Dendritic cell treated with granulocyte-macrophage colony-stimulating factor and Interleukin-4, amounts not matched to agents 40 ng/mL and 50 ng/mL, for 4 days (primary cell): ENCODE data around the gene SLC35D3.
"Not testable (repeated sequence)": the region's sequence is repeated elsewhere in the genome, so short reads cannot be mapped to it uniquely, and the experiment has no call there.

Source experiments
- H3K27ac Mint-ChIP-seq: one replicate; pipeline ENCODE4 v1.8.0; 2022; ENCODE audit warnings: mild to moderate bottlenecking, mixed read lengths
- H3K27me3 Mint-ChIP-seq: one replicate; pipeline ENCODE4 v1.8.0; 2022; ENCODE audit warnings: mild to moderate bottlenecking, mixed read lengths
- H3K36me3 Mint-ChIP-seq: one replicate; pipeline ENCODE4 v1.8.0; 2022; ENCODE audit warnings: low read depth, mixed read lengths
- H3K4me1 Mint-ChIP-seq: one replicate; pipeline ENCODE4 v1.8.0; 2022; ENCODE audit warnings: low read depth, mixed read lengths
- H3K4me3 Mint-ChIP-seq: one replicate; pipeline ENCODE4 v1.8.0; 2022; ENCODE audit warnings: mild to moderate bottlenecking, moderate library complexity, mixed read lengths
- H3K9me3 Mint-ChIP-seq: one replicate; pipeline ENCODE4 v1.8.0; 2022; ENCODE audit warnings: mixed read lengths
- intact Hi-C: fragments of 100-400 bp; cut with micrococcal nuclease; formaldehyde crosslinking; loops from one replicate; pipeline ENCODE4 v1.15.0; 2022

SLC35D3 gene

DNA sequence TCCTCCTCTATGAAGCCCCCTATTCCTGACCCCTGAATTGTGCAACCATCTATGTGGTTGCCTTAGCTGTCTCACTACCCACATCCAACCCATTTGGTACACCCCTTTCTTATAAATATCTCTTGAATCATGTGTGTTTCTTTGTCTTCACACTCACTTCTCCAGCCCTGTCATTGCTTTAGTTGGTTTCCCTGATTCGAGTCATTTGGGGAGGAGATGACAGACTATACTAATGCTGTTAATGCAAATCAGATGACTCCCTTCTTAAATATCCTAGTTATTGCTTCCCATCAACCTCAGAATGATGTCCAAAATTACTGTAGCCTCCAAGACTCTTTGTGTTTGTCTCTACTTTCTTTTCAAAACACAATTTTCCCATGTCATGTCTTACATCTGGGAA lies 23.0 kb downstream of the SLC35D3 start:
- Mint-ChIP-seq H3K9me3 (peaks cover 10% of the 10 kb centered on the region), H3K27ac (no peak overlapping the region), H3K4me3 (no peak overlapping the region), H3K4me1 (no peaks in the 10 kb centered on the region), H3K27me3 (peaks cover 2% of the 10 kb centered on the region), H3K36me3 (no peaks in the 10 kb centered on the region)
- intact Hi-C loops, result no loop called here

DNA sequence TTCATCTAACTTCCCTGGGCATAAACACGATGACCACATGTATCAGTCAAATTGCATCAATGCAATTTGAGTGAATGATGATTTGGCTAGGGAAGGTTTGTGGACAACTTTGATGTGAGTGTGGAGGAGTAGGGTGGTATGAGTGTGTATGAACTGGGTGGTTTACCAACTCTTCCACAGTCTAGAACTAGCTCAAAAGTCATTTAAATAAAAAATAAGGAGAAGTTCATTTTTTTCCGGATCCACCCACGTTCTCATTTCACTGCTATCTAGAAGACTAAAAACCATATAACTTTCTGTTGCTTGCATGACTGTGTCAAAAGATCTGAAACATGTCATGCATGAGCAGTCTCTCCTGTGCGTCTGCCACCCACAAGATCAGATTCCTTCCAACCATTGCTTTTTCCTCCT lies 23.6 kb downstream of the SLC35D3 start:
- Mint-ChIP-seq H3K4me3 (no peak overlapping the region), H3K36me3 (no peaks in the 10 kb centered on the region), H3K27me3 (peaks cover 2% of the 10 kb centered on the region), H3K27ac (no peak overlapping the region), H3K9me3 (peaks cover 10% of the 10 kb centered on the region), H3K4me1 (no peaks in the 10 kb centered on the region)
- intact Hi-C loops, result no loop called here

DNA sequence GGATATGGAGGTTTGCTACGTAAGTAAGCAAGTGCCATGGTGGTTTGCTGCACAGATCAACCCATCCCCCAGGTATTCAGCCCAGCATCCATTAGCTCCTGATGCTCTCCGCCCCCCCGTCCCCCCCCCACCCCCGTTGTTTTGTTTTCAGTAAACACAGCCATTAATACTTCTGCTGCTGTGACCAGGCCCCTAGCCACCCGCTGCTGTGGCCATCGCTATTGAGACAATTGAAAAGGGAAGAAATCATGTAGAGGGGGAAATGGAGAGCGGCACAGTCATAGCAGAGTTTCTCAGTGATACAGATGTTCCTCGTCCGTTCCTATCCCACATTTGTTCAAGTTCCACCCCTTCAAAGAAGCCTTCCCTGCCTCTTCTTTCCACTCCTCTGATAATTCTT lies 24.9 kb downstream of the SLC35D3 start:
- Mint-ChIP-seq H3K4me1 (no peaks in the 10 kb centered on the region), H3K9me3 (no peaks in the 10 kb centered on the region), H3K27ac (no peak overlapping the region), H3K36me3 (no peaks in the 10 kb centered on the region), H3K4me3 (no peak overlapping the region), H3K27me3 (no peaks in the 10 kb centered on the region)
- intact Hi-C loops, result no loop called here

DNA sequence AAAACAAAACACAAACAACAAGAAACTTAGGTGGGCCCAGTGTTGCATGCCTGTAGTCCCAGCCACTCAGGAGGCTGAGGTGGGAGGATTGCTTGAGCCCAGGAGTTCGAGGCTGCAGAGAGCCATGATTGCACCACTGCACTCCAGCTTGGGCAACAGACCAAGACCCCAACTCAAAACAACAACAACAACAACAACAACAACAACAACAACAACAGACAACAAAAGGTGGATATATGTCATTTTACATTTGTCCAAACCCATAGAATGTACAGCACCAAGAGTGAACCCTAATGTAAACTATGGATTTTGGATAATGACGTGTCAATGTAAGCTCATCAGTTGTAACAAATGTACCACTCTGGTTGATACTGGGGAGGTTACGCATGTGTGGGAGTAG lies 27.9 kb downstream of the SLC35D3 start:
- H3K9me3 Mint-ChIP-seq, H3K27me3 Mint-ChIP-seq, H3K36me3 Mint-ChIP-seq, H3K4me1 Mint-ChIP-seq, H3K4me3 Mint-ChIP-seq, intact Hi-C loops, H3K27ac Mint-ChIP-seq: not testable (repeated sequence)

DNA sequence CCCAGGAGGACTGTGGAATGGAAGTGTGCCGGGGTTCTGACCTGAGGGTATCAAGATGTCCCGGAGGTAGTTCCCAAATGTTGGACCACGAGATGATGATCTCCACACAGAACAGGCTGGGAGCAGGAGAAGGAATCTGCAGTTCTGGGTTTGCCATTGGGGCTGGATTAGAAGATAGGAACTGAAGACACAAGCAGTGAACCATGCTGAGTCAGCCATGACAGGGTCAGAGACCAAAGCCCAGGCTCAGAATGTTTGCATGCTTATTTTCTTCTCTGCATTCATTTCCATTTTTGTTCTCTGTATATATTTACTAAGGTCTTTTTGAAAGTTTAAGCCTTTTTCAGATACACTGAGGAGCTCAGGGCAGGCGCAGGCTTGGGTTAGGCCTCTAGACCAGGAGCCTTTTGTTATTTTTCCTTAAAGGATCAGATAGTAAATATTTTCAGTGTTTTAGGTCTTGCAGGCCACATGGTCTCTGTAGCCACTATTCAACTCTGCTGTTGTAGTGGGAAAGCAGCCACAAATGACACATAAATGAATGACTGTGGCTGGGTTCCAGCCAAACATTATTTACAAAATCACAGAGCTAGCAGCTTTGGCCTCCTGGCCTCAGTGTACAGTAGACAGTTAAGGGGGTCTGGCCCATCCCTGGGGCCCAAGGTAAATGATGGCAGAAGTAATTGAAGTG lies 28.5 kb downstream of the SLC35D3 start:
- Mint-ChIP-seq H3K27me3 (peaks cover 9% of the 10 kb centered on the region), H3K27ac (no peak overlapping the region), H3K4me1 (no peaks in the 10 kb centered on the region), H3K36me3 (no peaks in the 10 kb centered on the region), H3K9me3 (no peaks in the 10 kb centered on the region), H3K4me3 (no peak overlapping the region)
- intact Hi-C loops, result no loop called here

DNA sequence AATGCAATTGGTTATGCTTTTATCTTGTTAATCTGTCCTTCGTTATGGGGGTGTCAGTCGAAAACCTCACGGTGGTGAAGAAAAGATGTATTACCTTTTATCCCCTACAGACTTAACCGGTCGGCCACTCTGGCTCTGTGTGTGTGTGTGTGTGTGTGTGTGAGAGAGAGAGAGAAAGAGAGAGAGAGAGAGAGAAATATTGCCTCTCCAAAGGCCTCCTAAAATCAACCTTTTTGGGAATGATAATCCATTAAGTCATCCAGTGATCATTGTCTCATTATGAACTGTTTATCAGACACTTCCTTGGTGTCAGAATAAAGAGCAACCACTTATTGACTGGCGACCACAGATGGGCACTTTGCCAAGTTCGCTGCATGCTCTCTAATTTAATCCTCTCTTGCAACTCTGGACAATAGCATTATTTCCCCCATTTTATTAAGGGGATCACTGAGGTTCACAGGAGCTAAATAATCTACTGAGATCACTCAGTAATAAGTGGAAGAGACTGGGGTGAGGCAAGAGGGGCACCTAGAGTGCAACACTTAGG lies 30.7 kb downstream of the SLC35D3 start:
- Mint-ChIP-seq H3K4me1 (no peaks in the 10 kb centered on the region), H3K9me3 (no peaks in the 10 kb centered on the region), H3K27me3 (peaks cover 18% of the 10 kb centered on the region), H3K36me3 (no peaks in the 10 kb centered on the region), H3K27ac (no peak overlapping the region), H3K4me3 (no peak overlapping the region)
- intact Hi-C loops, result no loop called here

DNA sequence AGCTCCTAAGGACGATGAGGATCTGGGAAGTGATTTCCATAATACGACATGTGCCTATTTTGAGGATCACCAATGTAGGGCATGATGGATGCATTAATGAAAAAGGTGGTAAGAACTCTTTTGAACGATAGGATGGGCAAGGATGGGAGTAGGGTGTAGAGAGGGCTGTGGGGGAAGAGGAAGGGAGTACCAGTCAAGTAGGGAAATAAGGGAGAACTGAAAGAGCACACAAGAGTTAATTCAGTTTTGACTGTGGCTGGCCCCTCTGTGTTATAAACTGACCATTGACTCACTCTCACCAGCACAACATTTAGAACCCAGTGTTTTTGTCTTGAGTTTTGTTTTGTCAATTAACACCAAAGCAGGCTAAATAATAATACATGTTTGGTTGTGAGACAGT lies 33.0 kb downstream of the SLC35D3 start:
- Mint-ChIP-seq H3K4me1 (no peaks in the 10 kb centered on the region), H3K27ac (no peak overlapping the region), H3K9me3 (no peaks in the 10 kb centered on the region), H3K36me3 (no peaks in the 10 kb centered on the region), H3K4me3 (no peak overlapping the region), H3K27me3 (peaks cover 29% of the 10 kb centered on the region)
- intact Hi-C loops, result no loop called here

DNA sequence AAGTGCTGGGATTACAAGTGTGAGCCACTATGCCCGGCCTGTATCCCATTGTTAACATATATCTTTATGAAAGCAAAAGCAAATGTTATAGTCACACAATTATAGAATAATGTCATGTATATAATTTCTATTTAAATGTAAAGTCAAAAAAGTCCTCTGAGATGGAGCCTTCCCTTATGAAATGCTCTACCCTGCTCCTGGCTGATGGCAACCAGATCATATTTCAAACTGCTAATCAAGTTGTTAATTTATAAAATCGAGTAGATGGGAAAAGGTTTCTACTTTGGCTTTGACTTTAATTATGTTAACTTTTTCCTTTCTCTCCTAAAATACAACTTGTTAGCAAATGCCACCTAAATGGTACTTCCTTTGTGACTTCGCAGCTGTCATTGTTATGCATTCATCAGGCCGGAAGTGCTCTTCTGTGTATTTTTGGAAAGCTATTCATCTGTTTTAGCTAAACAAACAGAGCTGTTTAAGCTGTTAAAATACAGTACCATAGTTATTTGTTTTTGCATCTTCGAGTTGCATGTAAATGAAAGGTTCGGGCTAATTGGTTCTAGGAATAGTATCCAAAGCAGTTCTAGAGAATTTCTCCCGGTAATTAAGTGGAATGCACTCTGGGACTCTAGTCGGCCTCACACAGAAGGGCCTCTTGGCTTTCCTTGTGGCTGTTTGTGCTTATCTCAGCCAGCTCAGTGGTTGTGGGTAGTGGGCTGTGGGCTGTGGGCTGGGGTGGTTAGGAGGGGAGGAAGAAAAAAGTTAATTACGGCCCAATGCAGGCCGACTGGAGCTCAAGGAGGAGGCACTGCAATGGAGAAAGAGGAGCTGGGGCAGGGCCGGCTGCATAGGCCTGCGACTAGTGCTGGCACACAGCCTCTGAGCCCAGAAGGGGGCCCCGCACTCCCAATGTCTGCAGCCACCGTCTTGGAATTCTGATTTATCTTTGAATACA lies 34.8 kb downstream of the SLC35D3 start:
- H3K27me3 Mint-ChIP-seq, result peaks cover 29% of the 10 kb centered on the region
- H3K27ac Mint-ChIP-seq, result no peak overlapping the region
- H3K4me1 Mint-ChIP-seq, result no peaks in the 10 kb centered on the region
- H3K36me3 Mint-ChIP-seq, result no peaks in the 10 kb centered on the region
- no peaks in the 10 kb centered on the region for H3K9me3 Mint-ChIP-seq
- intact Hi-C loops, result no loop called here
- no peak overlapping the region for H3K4me3 Mint-ChIP-seq

DNA sequence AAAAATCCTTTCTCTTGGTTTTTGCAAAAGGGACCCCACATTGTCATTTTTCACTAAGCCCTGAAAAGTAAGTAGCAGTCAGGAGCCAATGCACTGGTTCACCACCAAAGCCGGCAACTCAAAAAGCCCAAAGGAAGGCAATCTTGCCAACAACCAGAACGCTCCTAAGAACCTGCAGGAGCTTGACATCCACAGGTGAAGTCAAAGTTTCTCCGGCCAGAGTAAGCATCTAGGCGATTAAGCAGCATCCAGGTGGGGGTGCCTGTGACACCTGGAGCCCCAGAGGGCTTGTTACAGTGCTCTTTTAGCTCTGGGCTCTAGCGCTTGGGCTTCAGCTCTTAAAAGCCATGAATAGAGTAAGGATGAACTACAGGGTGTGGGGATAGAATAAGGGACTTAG lies 36.1 kb downstream of the SLC35D3 start:
- H3K9me3 Mint-ChIP-seq, result no peaks in the 10 kb centered on the region
- H3K36me3 Mint-ChIP-seq, result no peaks in the 10 kb centered on the region
- intact Hi-C loops, result no loop called here
- H3K4me3 Mint-ChIP-seq, result no peak overlapping the region
- H3K4me1 Mint-ChIP-seq, result no peaks in the 10 kb centered on the region
- peaks cover 30% of the 10 kb centered on the region for H3K27me3 Mint-ChIP-seq
- no peak overlapping the region for H3K27ac Mint-ChIP-seq

DNA sequence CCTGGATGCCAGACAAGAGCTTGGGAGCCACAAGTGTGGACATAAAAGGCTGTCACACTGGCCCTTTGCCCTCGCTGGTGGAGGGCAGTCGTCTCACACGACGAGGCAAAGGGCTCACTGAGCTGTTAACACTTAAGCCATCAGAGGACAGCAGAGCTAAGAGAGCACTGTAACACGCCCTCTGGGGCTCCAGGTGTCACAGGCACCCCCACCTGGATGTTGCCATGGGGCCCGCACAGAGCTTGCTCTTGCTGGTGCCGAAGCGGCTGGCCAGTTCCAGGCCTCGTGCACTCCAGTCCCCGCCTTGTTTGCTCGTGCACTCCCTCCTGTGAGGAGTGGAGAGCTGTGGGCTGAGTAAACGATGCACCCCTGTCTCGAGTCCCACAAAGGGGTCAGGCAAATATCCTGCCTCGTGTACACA lies 37.4 kb downstream of the SLC35D3 start:
- H3K27ac Mint-ChIP-seq, result no peak overlapping the region
- H3K4me1 Mint-ChIP-seq, result no peaks in the 10 kb centered on the region
- intact Hi-C loops, result no loop called here
- no peak overlapping the region for H3K4me3 Mint-ChIP-seq
- no peaks in the 10 kb centered on the region for H3K36me3 Mint-ChIP-seq
- peaks cover 30% of the 10 kb centered on the region for H3K27me3 Mint-ChIP-seq
- H3K9me3 Mint-ChIP-seq, result no peaks in the 10 kb centered on the region

DNA sequence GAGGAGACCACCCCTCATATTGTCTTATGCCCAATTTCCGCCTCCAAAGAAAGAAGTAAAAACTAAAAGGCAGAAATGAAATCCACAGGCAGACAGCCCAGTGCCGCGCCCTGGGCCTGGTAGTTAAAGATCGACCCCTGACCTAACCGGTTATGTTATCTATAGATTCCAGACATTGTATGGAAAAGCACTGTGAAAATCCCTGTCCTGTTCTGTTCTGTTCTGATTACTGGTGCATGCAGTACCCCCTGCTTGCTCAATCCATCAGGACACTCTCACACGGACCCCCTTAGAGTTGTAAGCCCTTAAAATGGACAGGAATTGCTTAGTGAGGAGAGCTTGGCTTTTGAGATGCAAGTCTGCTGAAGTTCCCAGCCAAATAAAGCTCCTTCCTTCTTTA lies 37.8 kb downstream of the SLC35D3 start:
- peaks cover 26% of the 10 kb centered on the region for H3K27me3 Mint-ChIP-seq
- H3K27ac Mint-ChIP-seq, intact Hi-C loops, H3K4me1 Mint-ChIP-seq, H3K9me3 Mint-ChIP-seq, H3K36me3 Mint-ChIP-seq, H3K4me3 Mint-ChIP-seq: not testable (repeated sequence)

DNA sequence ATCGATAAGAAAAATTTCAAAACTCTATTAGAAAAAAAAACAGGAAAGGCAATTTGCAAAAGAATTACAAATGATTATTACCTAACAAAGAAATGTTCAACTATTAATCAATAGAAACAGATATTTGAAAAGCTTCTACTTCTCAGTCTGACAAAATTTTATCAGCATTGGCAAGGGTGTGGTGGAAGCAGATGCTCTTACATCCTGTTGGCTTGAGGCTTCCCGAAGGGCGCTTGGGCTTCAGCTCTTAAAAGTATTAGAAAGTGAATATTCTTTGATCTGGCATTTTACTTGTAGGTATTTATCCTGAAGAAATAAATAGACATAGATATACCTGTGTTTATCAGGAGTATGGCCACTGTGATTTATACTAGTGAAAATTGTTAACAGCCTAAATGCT lies 38.7 kb downstream of the SLC35D3 start:
- no peaks in the 10 kb centered on the region for H3K4me1 Mint-ChIP-seq
- H3K27me3 Mint-ChIP-seq, result peaks cover 27% of the 10 kb centered on the region
- no peak overlapping the region for H3K4me3 Mint-ChIP-seq
- H3K27ac Mint-ChIP-seq, result no peak overlapping the region
- intact Hi-C loops, result no loop called here
- H3K9me3 Mint-ChIP-seq, result no peaks in the 10 kb centered on the region
- H3K36me3 Mint-ChIP-seq, result no peaks in the 10 kb centered on the region

DNA sequence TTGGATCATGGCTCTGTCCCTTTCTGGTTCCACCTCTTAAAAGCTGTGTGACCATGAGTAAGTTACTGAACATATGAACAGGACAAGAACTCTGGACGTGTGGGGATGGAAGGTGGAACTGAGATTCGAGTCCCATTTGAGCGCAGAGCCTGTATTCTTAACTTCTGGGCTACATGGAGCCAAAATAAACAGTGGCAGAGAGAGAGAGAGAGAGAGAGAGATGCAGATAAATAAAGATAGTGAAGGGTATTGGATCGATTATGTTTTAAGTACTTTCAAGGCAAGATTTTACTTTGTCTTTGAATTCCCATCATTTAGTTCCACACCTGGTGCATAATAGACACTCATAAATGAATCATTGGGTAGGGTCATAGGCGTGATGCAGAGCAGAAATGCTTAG lies 39.7 kb downstream of the SLC35D3 start:
- intact Hi-C loops, result no loop called here
- Mint-ChIP-seq H3K4me1 (no peaks in the 10 kb centered on the region), H3K27me3 (peaks cover 29% of the 10 kb centered on the region), H3K9me3 (no peaks in the 10 kb centered on the region), H3K4me3 (no peak overlapping the region), H3K36me3 (no peaks in the 10 kb centered on the region), H3K27ac (no peak overlapping the region)

DNA sequence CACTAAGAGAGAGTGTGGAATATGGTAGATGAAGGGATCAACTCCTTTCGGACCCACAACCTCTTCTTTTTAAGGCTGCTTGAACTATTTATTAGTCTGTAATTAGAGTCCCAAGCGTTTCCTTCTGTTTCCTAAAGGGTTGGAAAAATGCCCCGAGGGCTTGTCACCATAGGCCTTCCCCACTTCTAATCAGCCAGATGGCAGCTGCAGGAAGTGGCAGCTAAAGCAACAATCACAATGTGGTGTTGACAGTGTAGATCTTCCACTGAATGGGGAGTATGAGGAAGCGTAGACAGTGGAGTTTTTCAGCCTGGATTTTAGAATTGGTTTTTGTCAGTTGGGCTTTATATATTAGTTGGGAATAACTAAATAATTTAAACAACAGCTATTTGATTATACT lies 40.6 kb downstream of the SLC35D3 start:
- H3K36me3 Mint-ChIP-seq, result no peaks in the 10 kb centered on the region
- no peak overlapping the region for H3K27ac Mint-ChIP-seq
- intact Hi-C loops, result no loop called here
- H3K27me3 Mint-ChIP-seq, result peaks cover 31% of the 10 kb centered on the region
- H3K4me3 Mint-ChIP-seq, result no peak overlapping the region
- no peaks in the 10 kb centered on the region for H3K9me3 Mint-ChIP-seq
- H3K4me1 Mint-ChIP-seq, result peaks cover 2% of the 10 kb centered on the region
